GM18873 (cell line): ENCODE results near the gene CITED4.

Experiments
- ATAC-seq: cut with Tn5 transposase; IDR thresholded peaks from one replicate; pipeline ENCODE4 v1.9.1; 2021; ENCODE audit warnings: mild to moderate bottlenecking, moderate library complexity, moderate number of reproducible peaks; ENCODE audit not compliant: unreplicated experiment, low FRiP score

Gene CITED4

DNA sequence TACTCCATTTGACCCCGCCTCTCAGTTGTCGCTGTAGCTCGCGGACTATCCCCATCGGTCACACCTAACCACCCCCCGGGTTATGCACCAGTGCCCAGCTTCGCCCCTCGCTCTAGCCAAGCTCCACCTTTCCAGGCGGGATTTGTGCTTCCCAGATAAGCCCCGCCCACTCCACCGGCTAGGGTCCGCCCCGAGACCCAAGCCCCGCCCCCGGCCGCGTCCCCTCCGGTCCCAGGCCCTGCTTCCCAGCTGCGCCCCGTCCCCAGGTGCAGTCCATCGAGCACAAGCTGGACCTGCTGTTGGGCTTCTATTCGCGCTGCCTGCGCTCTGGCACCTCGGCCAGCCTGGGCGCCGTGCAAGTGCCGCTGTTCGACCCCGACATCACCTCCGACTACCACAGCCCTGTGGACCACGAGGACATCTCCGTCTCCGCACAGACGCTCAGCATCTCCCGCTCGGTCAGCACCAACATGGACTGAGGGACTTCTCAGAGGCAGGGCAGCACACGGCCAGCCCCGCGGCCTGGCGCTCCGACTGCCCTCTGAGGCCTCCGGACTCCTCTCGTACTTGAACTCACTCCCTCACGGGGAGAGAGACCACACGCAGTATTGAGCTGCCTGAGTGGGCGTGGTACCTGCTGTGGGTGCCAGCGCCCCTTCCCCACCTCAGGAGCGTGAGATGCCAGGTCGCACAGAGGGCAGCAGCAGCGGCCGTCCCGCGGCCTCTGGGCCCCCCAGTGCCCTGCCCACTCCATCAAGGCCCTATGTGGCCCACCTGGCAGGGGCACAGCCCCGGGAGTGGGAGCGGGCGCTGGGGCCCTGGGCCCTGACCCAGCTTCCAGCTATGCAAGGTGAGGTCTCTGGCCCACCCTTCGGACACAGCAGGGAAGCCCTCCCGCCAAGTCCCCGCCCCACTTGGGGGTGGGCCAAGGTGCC lies 23.9 kb downstream of the CITED4 start:
- no peak for ATAC-seq

DNA sequence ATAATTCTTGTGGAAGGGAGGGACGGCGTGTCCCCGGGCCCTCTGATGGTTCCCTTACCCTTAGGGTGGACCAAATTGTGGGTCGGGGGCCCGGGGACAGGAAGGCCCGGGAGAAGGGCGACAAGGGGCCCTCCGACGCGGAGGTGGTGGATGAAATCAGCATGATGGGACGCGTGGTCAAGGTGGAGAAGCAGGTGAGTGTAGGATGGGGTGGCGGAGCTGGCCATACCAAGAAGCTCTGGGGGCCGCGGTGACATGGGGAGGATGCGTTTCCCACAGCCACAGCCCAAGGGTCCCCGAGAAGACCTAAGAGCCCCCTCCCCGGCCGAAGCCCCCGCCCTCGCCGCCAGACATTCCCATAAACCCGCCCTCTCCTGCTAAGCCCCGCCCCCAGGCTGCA lies 24.6 kb downstream of the CITED4 start:
- ATAC-seq = no peak

DNA sequence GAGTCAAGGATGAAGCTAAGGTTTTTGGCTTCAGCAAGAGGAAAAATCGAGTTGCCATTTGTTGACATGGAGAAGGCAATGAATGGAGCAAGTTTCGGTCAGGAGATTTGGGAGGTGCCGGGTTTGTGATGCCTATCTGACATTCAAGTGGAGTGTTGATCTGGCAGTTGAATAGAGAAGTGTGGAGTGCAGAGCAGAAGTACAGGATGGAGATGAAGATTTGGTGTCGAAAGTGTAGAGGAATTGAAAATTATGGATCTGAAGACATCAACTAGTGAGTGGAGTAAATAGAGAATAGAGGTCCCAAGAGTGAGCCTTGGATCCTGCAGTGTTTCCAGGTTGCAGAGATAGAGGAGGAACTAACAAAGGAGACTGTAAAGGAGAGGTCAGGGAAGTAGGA lies 25.9 kb downstream of the CITED4 start:
- no peak for ATAC-seq

DNA sequence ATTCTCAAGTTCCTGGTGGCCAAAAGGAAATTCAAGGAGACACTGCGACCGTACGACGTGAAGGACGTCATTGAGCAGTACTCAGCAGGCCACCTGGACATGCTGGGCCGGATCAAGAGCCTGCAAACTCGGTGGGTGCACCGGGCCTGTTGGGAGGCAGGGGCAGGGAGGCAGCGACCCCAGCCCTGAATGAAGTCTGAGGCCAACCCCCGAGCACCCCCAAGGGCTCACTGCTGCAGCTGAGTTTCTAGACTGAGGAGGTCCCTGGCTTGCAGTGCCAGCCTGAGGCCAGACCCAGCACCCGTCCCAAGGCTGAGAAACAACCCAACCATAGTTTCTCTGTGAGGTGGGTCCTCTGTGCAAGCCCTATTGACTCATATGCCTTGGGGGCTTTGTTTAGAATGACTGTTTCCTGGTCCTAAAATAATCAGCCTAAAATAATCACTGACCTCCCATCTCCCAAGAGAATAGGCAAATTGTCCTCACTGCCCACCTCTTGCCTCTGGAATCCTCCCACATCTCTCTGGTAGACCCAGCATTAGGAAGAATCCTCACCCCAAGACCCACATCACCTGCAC lies 27.1 kb downstream of the CITED4 start:
- ATAC-seq = no peak

DNA sequence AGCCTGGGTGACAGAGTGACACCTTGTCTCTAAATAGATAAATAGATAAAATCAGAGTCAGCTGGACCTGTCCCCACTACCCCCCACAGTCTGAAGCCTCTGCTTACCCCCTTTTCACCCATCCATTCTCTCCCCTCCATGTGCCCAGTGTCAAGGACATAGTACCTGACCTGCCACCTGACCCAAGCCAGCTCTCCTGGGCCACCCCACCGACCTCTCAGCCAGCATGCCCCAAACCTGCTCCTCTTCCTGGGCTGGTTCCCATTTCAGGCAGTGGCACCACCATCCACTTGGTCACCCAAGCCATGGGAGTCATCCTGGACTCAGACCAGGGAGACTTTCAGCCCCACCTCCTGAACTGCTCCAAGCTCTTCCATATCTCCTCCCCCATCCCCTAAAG lies 28.2 kb downstream of the CITED4 start:
- ATAC-seq = no peak

DNA sequence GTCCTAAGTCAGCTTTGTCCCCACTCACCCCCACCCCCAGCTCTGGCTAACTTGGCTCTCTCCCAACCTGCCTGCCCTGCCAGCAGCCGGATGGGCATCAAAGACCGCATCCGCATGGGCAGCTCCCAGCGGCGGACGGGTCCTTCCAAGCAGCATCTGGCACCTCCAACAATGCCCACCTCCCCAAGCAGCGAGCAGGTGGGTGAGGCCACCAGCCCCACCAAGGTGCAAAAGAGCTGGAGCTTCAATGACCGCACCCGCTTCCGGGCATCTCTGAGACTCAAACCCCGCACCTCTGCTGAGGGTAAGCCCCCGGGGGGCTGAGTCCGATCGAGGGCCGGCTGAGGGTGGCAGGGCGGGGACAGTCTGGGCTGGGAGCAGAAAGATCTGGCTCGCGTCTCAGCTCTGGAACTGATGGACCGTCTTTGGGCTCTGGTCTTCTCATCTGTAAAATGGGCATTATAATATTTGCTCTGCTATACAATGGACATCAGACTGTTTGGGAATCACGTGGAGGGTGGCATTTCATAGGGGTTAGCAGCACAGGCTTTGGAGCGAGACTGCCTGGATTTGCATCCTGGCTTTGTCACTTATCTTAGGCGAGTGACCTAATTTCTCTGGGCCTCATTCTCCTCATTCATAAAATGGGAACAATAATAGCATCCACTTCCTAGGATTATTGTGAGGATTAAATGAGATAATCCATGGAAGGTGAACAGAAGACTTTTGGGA lies 31.0 kb downstream of the CITED4 start:
- no peak for ATAC-seq

DNA sequence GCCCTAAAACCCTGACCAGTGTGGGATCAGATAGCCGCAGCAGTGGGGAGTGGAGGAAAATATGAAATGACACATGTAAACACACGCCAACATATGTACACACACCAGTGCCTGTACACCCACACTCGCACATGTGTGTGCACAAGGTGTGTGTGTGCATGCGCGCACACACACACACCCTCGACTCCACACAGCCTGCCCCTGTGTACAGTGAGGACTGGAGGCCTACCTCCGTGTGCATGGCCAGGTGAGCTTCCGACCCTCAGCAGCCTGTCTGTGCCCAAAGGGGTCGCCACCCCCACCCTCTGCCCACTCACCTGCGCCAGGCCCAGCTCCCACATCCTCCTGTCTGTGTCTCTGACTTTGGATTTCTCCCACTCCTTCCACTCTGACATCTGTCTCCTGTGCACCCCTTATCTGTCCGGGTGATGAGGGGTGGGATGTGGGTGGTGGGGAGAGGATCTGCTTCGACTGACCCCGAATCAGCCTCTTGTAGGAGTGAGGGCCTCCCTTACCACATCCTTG lies 31.7 kb downstream of the CITED4 start:
- no peak for ATAC-seq

DNA sequence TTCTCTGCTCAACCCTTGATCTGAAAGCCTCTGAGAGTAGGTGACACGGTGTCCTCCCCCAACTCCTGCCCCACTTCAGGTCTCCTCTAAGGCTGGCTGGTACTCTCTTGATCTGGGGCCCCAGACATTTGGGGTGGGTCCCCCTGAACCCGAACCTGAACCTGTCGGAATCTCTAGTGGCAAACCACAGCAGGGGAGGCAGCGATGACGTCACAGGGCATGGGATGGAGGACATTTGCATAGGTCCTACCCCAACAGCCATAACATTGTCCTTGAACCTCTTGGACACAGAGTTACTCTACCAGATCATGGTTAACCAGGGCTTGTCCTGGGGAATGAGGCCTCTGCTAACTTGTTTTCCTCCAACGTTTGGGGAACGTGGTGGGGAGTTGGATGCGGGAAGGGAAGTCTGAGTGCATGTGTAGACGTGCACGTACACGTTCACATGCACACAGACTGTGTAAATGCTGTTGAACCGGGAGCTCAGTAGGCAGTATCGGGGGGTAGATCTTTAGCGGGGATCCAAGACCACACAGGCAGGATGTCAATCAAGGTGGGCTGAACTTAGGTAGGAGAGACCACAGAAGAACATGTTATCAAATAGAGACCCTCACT lies 32.4 kb downstream of the CITED4 start:
- no peak for ATAC-seq

DNA sequence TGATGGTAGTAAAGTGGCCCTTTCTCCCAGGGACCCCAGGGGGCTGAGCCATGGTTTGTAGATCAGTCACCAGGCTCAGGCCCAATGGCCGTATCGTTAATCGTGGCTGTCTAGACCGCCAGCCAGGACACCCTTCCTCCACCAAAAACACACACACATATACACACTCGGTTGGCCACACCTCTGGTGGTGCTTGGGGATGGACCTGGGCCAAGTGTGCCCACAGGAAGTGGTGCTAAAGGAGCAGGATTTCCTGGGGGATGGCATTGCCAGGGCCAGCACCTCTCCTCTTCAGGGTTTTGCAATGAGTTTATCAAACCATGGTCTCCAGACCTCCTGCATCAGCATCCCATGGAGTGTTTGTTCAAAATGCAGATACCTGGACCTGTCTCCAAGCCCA lies 36.2 kb downstream of the CITED4 start:
- no peak for ATAC-seq

DNA sequence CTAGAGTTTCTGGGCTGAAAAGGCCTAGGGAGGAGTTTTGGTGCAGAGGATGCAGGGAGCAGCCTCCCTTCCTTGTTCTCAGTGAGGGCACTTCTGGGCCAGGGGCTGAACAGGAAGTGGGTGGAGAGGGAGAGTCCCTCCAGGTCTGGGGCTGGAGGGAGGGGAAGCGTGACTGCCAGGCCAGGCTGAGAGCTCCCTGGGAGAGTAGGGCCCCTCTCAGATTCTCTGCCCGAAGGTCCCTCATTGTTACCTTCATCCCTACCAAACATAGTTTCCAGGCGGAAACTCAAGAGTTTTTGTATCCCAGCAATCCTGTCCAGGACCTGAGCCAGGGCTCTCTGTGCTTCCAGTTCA lies 36.8 kb downstream of the CITED4 start:
- ATAC-seq = no peak

DNA sequence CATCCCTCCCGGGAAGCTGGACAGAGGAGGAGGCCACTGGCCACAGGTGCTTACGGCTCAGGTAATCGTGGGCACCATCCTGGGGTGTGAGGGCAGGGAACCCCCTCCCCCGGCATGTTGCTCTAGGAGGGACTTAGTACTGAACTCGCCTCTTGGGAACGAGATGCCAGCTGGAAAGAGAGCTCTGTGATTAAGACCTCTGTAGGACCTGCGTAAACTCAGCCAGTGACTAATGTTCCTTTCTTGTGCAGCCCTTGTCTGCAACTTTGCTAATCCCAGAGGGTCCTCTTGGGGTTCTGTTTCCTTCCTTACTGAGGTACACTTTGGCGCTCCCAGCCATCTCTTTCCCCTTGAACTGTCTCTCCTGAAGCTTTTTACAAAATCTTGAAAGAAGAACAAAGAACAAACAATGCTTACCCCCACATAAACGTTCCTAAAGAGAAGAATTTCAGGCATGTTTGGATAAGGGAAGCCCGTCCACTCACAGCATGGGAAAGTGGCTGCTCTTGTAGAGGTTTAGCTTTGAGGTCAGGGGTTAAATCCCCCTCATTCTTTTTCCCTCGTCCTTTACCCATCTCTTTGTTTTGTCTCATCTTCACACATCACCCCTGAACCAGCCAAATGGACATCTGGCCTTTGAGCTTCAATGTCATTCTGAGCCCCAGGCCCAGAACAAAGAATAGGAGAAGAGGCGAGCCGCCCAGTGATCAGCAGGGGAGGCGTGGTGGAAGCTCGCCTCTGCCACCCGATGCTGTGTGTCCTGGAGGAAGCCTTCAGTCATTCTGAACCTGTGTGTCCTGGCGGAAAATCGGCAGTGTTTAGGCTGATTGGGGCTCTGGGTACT lies 37.4 kb downstream of the CITED4 start:
- ATAC-seq = no peak

DNA sequence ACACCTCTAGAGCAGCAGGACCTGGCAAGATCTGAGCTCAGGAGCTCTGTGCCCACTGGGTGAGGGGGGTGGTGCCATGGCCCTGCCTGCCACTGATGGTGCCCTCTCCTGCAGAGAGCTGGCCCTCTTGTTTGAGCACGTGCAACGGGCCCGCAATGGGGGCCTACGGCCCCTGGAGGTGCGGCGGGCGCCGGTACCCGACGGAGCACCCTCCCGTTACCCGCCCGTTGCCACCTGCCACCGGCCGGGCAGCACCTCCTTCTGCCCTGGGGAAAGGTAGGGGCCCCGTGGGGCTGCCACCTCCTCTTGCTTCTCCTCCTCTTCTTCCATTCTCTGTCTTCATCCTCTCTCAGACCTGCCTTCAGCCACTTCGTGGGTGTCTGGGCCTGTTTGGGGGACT lies 38.2 kb downstream of the CITED4 start:
- ATAC-seq = no peak

DNA sequence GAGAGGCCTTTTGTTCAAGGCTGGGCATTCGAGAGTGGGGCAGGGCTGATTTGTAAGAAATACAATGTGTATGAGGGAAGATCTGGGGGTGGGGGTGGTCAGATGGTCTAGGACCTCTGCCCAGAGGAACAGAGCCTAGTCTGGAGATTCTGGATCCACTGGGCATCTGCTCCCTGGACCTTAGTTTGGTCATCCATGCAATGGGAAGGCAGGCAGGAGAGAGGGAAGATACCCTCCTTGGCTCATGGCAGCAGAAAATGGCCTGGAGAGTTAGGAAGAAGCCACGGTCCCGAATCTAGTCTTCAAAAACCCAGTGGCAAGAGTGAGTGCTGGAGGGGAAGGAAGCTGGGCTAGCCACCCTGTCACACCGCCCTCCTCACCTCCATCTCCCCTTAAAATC lies 38.8 kb downstream of the CITED4 start:
- ATAC-seq = no peak

DNA sequence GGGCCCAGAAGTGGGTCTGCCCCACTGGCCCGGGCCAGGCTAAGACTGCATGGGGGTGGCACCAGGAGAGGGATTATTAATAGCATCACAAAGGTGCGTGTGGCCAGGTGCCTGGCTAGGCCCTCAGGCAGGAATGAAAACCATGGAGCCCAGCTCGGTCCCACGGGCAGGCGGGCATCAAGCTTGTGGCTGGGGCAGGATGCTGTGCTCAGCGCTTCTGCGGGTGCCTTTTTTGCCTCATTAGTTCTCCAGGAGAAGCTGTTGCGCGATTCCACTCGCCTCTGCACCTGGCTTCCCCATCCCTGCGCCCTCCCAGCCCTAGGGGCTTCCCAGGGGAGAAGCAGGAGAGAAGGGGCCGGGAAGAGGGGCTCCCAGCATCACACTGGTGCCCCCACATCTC lies 39.3 kb downstream of the CITED4 start:
- no peak for ATAC-seq

DNA sequence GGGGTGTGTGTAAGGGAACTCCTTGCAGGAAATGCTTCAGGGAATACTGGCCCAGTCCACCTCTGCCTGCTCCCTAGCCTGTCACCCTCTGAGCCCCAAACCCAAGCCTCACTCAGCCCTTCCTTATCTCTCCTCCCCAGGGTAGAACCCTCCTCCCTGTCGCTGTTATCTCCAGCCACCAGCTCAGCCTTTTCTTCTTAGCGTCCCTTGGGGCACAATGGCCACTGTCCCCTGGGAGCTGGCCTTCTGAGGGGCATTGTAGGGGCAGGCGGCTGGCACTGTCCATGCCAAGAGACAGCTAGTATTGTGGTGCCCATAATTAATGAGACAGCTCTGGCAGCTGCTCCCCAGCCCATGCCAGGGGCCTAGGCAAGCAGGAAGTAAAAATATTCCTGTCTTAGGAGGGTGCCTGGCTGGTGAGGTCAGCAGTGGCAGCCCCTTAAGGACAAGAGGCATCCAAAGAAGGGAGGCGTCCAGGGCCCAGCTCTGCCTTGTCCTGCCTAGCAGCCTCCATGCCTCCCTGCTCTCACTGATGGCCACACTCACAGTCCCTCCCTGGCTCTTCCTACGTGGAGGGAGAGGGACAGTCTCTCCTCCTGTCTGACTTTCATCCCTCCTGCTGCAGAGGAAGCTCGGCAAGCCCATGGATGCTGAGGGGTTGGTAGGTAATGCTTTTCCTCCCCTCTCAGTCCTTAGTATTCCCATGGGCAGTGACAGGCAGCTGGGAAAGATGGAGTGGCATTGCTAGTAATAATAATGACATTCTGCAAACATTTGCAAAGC lies 41.1 kb downstream of the CITED4 start:
- no peak for ATAC-seq

DNA sequence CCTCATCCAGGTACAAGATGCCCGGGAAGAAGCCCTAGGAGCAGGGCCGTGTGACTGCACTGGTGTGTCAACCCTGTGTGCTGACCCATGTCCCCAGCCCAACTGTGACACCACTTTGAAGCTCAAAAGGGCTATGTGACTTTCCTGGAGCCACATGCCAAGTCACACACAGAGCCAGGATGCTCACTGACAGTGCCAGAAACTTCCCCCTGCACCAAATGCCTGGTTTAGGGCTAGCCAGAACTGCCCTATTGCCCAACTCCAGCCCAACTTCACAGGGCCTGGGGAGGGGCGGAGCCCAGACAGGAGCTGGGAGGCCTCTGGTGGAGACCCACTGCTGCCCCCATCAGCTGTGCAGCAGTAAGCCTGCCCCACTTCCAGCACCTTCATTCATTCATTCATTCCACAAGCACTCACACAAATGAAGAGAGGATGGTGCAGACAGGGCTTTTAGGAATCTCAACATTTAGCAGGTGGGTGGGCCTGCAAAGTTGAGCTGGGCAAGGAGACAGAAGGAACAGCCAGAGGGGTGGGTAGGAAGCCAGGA lies 41.8 kb downstream of the CITED4 start:
- no peak for ATAC-seq

DNA sequence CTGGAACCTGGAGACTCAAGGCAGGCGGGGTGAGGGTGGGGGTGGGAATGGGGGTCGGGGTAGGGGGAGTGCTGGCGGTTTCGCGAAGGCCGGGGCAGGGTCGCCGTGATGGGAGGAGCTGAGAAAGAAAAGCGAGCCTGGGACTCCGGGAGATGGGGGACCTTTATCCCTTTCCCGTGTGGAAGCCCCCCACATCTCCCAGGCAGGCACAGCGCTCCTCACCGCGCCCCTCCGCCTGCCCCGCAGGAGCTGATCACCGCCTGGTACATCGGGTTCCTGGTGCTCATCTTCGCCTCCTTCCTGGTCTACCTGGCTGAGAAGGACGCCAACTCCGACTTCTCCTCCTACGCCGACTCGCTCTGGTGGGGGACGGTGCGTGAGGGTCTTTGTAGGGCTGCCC lies 43.1 kb downstream of the CITED4 start:
- no peak for ATAC-seq

DNA sequence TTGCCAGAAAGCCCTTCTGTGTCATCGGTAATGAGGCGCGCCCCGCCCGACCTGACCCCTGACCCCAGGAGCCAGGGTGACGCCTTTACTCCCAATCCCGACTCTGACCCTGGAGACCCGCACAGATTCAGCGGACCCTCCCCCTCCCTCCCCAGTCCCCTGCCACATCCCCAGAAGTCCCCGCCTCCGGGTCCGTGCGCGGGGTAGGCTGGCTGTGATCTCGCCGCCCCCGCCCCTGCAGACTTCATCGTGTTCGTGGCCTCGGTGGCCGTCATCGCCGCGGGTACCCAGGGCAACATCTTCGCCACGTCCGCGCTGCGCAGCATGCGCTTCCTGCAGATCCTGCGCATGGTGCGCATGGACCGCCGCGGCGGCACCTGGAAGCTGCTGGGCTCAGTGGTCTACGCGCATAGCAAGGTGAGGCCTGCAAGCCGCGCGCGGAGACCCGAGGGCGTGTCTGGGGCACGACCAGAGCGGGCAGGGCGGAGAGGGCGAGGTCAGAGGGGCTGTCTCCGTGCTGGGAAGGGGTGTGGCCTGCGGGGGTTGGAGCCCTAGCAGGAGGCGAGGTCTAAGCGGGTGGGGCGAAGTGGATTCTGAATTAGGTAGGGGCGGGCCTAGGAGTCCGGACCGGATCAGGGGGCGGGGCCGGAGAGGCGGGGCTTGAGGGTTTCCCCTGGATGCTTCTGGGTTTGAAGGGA lies 43.8 kb downstream of the CITED4 start:
- ATAC-seq = peak; percentile 65
